Body of pancreas (tissue), 4 donors: Measurements from ENCODE around the gene HS3ST4. TPM values are rescaled to one million over a fixed set of nuclear protein-coding genes. Genes with fewer than 3 reads are reported as not detected.

ENCODE experiments used
- ATAC-seq: fragments of 150-250 bp; one replicate; pipeline ENCODE4 v1.9.1; 2016
- DNase-seq, 4 donors: peaks; one replicate each; pipeline ENCODE4 v3.0.0-alpha.2; 2019
- H3K27ac ChIP-seq, 4 donors: fragments of 200-600 bp; sonication (generic); 1 replicate in 3 of 4; 2 replicates in 1 of 4; pipeline versions ENCODE4 v1.5.1 to v1.6.1; 2016 to 2019; ENCODE audit warnings: mild to moderate bottlenecking in 1 of 4, mixed read lengths in 1 of 4, moderate library complexity in 1 of 4
- H3K27me3 ChIP-seq, 2 donors: fragments of 200-600 bp; sonication (generic); one replicate each; pipeline ENCODE4 v1.6.0; 2016; ENCODE audit warnings: mild to moderate bottlenecking in 1 of 2
- H3K36me3 ChIP-seq, 2 donors: fragments of 200-600 bp; sonication (generic); replicated peaks in 1 of 2; 2 replicates each; pipeline ENCODE4 v1.5.1; 2016; ENCODE audit warnings: low read depth in 2 of 2; ENCODE audit not compliant: insufficient read depth in 1 of 2
- H3K4me1 ChIP-seq: fragments of 200-600 bp; sonication (generic); one replicate; pipeline ENCODE4 v1.6.0; 2016
- H3K4me3 ChIP-seq, 2 donors: fragments of 200-600 bp; sonication (generic); 1 replicate in 1 of 2; 2 replicates in 1 of 2; pipeline ENCODE4 v1.5.1; 2016 to 2019
- H3K9me3 ChIP-seq, 3 donors: fragments of 200-600 bp; sonication (generic); 1 replicate in 2 of 3; 2 replicates in 1 of 3; pipeline ENCODE4 v1.5.1; 2016
- CTCF ChIP-seq, 7 experiments: fragments of 450-650 bp in 4 of 7; fragments of 200-600 bp in 3 of 7; sonication (generic) in 3 of 7; IDR thresholded peaks; one replicate each; pipeline ENCODE4 v1.5.1; 2016 to 2019; ENCODE audit warnings: antibody characterized with exemption in 7 of 7
- POLR2A ChIP-seq, 3 donors: fragments of 450-650 bp; IDR thresholded peaks; one replicate each; pipeline ENCODE4 v1.6.1; 2016; ENCODE audit warnings: antibody characterized with exemption in 3 of 3, mild to moderate bottlenecking in 2 of 3
- WGBS, 2 donors: methylation state at CpG; one replicate each; pipeline ENCODE4 v1.1.5; 2017; 5-methylcytosine and 5-hydroxymethylcytosine counted together
- intact Hi-C: fragments of 100-400 bp; cut with DNase I; formaldehyde crosslinking; loops from one replicate; pipeline ENCODE4 v1.15.1; 2023
- total RNA-seq, 2 donors: library from RNA; depleted of rRNA; stranded (reverse); fragments of >200 nt; gene quantifications; one replicate each; pipeline ENCODE4 v1.1.0, GENCODE V29; 2016

Gene HS3ST4
- total RNA-seq, 2 donors from 2014 or later, result not detected

GRCh38 chr16:26005336-26005735 is 313.6 kb downstream of the HS3ST4 start:
- intact Hi-C loops, result no loop called here
- ATAC-seq, result no peak
- H3K27me3 ChIP-seq, result no peaks in the 10 kb centered on the region
- no peak for TF ChIP-seq CTCF (IDR thresholded peaks at IDR 0.05)
- TF ChIP-seq POLR2A (IDR thresholded peaks at IDR 0.05), result no peak
- no peaks in the 10 kb centered on the region for H3K4me1 ChIP-seq
- no peak overlapping the region for H3K4me3 ChIP-seq
- DNase-seq, result no peak
- H3K9me3 ChIP-seq, result peaks cover 0 to 11% (median 0%) of the 10 kb centered on the region in 3 donors
- WGBS, 2 donors, result 11 to 13% methylated on average over 5 of the region's 5 CpGs
- H3K27ac ChIP-seq, result no peak overlapping the region
- H3K36me3 ChIP-seq, result no peaks in the 10 kb centered on the region

GRCh38 chr16:26012376-26012775 is 320.6 kb downstream of the HS3ST4 start:
- Histone ChIP-seq H3K9me3 (peaks cover 0 to 6% (median 0%) of the 10 kb centered on the region in 3 donors), H3K4me1 (no peaks in the 10 kb centered on the region), H3K4me3 (no peak overlapping the region), H3K27me3 (no peaks in the 10 kb centered on the region), H3K36me3 (no peaks in the 10 kb centered on the region), H3K27ac (no peak overlapping the region)
- intact Hi-C loops, result no loop called here
- no peak for ATAC-seq
- WGBS, 2 donors, result 65 to 72% methylated on average over 1 of the region's 1 CpG
- DNase-seq, result no peak
- TF ChIP-seq CTCF (IDR thresholded peaks at IDR 0.05), result no peak

GRCh38 chr16:26015776-26016175 is 324.0 kb downstream of the HS3ST4 start:
- no peak for TF ChIP-seq POLR2A (IDR thresholded peaks at IDR 0.05)
- no peak for TF ChIP-seq CTCF (IDR thresholded peaks at IDR 0.05)
- no peaks in the 10 kb centered on the region for H3K36me3 ChIP-seq
- H3K27me3 ChIP-seq, result no peaks in the 10 kb centered on the region
- no peak overlapping the region for H3K27ac ChIP-seq
- H3K4me1 ChIP-seq, result no peaks in the 10 kb centered on the region
- 39% methylated on average over 3 of the region's 3 CpGs for WGBS, 2 donors
- peaks cover 0 to 6% (median 0%) of the 10 kb centered on the region in 3 donors for H3K9me3 ChIP-seq
- intact Hi-C loops, result no loop called here
- H3K4me3 ChIP-seq, result no peak overlapping the region
- DNase-seq (no peak), ATAC-seq (no peak)

GRCh38 chr16:26016989-26017388 is 325.2 kb downstream of the HS3ST4 start:
- intact Hi-C loops, result no loop called here
- 28 to 29% methylated on average over 2 of the region's 2 CpGs for WGBS, 2 donors
- Histone ChIP-seq H3K9me3 (peaks cover 0 to 6% (median 0%) of the 10 kb centered on the region in 3 donors), H3K36me3 (no peaks in the 10 kb centered on the region), H3K4me1 (no peaks in the 10 kb centered on the region), H3K4me3 (no peak overlapping the region), H3K27me3 (no peaks in the 10 kb centered on the region), H3K27ac (no peak overlapping the region)
- ATAC-seq, result no peak
- no peak for DNase-seq
- TF ChIP-seq CTCF (IDR thresholded peaks at IDR 0.05) (no peak), POLR2A (IDR thresholded peaks at IDR 0.05) (no peak)

GRCh38 chr16:26019381-26020242 is 327.9 kb downstream of the HS3ST4 start:
- Histone ChIP-seq H3K9me3 (peaks cover 0 to 6% (median 0%) of the 10 kb centered on the region in 3 donors), H3K27me3 (no peaks in the 10 kb centered on the region), H3K27ac (no peak overlapping the region), H3K4me1 (no peaks in the 10 kb centered on the region), H3K4me3 (no peak overlapping the region), H3K36me3 (no peaks in the 10 kb centered on the region)
- TF ChIP-seq POLR2A (IDR thresholded peaks at IDR 0.05) (no peak), CTCF (IDR thresholded peaks at IDR 0.05) (no peak)
- intact Hi-C loops, result no loop called here
- 14 to 20% methylated on average over 12 of the region's 12 CpGs for WGBS, 2 donors
- DNase-seq, result no peak
- no peak for ATAC-seq
